Stimulated activated CD8-positive, alpha-beta memory T cell treated with anti-CD3 and anti-CD28 coated beads, Interleukin-4, amount 100 ng/mL, for 1 hour (primary cell): ENCODE measurements around the gene KCNK1.

Experiments
- DNase-seq, 2 donors: peaks; one replicate each; pipeline ENCODE4 v3.0.0-alpha.2; 2020; ENCODE audit warnings: low read depth in 2 of 2, low spot score in 1 of 2

Gene KCNK1

DNA sequence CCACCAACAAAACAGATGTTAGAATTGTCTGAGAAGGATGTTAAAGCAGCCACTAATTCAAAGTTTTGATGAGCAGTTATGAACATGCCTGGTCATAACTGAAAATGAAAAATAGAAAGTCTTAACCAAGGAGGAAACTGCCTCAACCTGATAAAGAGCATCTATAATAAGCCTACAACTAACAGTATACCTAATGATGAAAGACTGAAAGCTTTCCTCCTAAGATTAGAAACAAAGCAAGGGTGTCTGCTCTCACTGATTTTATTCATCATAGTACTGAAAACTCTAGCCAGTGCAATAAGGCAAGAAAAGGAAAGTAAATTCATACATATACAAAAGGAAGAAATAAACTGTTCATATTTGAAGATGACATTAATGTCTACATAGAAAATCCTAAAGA is 82.0 kb downstream of the KCNK1 start:
- no peak for DNase-seq

GRCh38 chr1:233700338-233700737 is 86.4 kb downstream of the KCNK1 start:
- no peak for DNase-seq

DNA sequence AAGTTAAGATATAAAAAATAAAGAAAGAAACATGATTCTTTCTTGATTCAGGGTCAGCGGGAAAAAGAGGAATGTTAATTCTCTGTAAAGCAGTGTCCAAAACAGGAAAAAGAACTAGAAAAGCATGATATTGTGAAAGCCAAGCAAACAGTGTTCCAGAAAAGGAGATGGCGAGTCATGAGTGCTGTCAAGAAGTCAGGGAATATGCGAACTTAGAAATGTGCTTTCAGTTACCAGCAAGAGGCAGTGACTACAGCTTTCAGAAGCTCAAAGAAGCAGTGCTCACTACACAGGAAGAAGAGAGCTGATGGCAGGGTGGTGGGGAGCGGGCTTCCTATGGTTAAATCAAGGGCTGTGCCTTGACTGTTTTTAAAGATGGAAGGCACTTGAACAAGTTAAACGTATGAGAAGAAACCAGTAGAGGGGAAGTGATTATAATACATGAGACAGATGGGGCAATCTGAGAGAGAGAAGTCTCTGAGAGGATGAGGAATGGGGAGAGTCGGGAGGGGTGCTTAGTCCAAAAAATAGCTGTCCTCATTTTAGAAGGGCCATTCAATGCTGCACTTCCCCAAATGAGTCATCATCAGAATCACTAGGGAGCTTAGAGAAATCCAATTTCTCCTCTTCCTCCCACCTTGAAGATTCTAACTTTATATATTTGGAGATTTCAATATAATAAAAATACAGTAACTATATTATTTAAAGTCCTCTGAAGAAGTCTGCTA is 90.4 kb downstream of the KCNK1 start:
- no peak for DNase-seq

GRCh38 chr1:233704898-233705723 is 91.2 kb downstream of the KCNK1 start:
- no peak for DNase-seq

- DNase-seq, result no peak
Measured at GRCh38 chr1:233707153-233707879, 93.4 kb downstream of the KCNK1 start.

DNA sequence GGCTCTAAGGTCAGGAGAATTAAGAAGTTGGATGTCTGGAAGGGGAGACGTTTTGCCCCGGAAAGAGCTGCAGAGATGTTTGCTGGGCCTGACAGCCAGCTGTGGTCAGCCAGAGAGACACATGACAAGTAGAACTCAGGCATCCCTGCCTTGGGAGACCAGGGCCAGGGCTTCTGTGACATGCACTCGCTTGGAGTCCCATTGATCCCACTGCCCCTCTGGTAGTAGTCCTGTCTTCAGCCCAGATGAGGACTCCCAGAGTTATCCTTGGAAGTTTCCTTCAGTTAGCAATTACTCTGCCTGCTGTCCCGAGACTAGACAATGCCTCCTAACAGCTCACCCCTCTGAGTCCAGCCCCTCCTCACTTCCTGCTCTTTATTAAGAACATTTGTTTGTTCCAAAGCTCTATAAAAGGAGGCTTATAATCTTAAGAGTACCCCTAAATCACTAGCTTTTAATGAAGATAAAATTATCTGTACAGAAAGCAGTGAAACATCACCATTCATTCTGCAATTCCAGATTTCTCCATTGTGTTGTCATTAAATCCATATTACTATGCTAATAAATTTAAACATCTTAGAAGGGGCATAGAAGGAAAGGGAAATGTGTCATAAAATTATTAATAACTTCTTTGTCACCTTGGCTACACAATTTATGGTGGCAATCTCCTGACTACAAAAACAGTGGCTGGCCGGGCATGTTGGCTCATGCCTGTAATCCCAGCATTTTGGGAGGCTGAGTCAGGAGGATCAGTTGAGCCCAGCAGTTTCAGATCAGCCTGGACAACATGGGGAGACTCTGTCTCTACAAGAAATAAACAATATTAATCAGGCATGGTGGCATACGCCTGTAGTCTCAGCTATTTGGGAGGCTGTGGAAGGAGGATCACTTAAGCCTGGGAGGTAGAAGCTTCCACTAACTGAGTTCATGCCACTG is 94.2 kb downstream of the KCNK1 start:
- no peak for DNase-seq

DNA sequence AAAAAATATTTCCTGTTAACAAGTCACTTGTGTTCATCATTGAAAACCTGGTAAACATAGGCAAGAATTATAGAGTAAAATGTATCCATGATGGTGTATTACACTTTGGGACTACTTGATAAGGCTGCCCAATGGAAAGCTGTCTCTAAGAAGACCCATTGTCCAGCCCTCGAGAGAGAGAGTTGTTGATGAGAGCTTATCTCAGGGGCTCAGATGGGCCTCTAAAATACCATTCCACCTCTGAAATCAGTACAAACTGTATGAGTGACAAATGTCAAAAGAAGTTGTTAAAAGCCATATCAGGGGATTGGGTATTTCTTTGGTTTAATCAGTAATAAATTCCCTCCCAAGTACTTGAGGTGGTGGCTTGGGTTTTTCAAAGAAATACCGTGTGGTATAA is 96.1 kb downstream of the KCNK1 start:
- no peak for DNase-seq

- no peak for DNase-seq
Measured at GRCh38 chr1:233710507-233710906, 96.6 kb downstream of the KCNK1 start.

- DNase-seq, result no peak
Measured at GRCh38 chr1:233714631-233715217, 100.8 kb downstream of the KCNK1 start.

DNA sequence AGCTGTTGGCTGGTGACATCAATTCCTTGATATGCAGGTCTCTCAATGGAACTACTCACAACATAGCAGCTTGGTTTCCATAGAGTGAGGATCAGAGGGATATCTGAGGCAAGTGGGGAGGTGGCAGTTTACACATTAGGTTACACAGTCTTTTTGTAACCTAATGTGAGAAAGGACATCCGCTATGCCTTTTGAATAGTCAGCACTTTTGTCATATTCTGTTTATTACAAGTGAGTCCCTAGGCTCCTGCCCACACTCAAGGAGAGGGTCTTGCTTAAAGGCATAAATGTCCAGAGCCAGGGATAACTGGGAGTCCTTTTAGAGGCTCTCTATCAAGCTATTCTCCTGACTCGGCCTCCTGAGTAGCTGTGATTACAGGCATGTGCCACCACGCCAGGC is 104.2 kb downstream of the KCNK1 start:
- no peak for DNase-seq

DNA sequence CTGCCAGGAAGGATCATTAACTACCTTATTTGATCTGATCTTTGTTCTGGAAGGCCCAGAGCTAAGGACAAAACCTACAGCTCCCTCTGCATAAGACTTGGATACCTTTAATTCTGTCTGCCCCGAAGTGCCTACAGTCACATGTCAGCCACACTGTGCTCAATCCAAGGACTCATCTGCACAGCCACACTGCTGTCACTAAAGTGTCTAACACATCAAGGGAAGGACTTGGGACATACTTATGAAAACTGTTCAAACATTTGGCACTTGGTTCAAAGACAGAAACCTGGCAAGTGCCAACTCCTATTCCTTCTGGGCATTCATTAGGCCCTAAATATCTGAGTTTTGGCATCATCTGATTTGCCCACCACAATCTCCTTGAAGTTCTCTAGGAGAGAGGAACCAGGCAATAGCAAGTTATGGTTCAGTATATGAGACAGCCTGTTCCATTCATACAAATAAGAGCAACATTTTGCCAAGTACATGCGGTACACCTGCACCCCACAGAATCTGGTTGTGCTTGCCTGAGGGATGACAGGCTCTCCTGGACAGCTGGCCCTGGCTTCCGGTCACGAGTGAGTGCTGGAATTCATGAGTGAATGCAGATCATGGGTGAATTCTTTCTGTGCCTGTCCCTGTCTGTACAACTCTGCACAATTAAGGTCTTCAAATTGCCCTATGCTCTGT is 105.9 kb downstream of the KCNK1 start:
- no peak for DNase-seq

- DNase-seq, result no peak
Measured at GRCh38 chr1:233721004-233721595, 107.2 kb downstream of the KCNK1 start.
